DMS153 (cell line): Measurements from ENCODE around the gene XPOT.
"Not testable (repeated sequence)": the region's sequence is repeated elsewhere in the genome, so short reads cannot be mapped to it uniquely, and the experiment has no call there.

ENCODE experiments used
- DNase-seq: peaks from one replicate; lab custom pipeline; 2025; lab: John Stamatoyannopoulos, UW

Gene XPOT, protein sequence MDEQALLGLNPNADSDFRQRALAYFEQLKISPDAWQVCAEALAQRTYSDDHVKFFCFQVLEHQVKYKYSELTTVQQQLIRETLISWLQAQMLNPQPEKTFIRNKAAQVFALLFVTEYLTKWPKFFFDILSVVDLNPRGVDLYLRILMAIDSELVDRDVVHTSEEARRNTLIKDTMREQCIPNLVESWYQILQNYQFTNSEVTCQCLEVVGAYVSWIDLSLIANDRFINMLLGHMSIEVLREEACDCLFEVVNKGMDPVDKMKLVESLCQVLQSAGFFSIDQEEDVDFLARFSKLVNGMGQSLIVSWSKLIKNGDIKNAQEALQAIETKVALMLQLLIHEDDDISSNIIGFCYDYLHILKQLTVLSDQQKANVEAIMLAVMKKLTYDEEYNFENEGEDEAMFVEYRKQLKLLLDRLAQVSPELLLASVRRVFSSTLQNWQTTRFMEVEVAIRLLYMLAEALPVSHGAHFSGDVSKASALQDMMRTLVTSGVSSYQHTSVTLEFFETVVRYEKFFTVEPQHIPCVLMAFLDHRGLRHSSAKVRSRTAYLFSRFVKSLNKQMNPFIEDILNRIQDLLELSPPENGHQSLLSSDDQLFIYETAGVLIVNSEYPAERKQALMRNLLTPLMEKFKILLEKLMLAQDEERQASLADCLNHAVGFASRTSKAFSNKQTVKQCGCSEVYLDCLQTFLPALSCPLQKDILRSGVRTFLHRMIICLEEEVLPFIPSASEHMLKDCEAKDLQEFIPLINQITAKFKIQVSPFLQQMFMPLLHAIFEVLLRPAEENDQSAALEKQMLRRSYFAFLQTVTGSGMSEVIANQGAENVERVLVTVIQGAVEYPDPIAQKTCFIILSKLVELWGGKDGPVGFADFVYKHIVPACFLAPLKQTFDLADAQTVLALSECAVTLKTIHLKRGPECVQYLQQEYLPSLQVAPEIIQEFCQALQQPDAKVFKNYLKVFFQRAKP

GRCh38 chr12:64403707-64404469 is at the start of gene XPOT:
Gene XPOT, plus strand, starts transcription at chr12:64404392. Its CDS starts 5,644 bp downstream, at chr12:64410036.
- peak; percentile 96 for DNase-seq

GRCh38 chr12:64356209-64356608 is 48.0 kb upstream of the XPOT start:
- not testable (repeated sequence) for DNase-seq

DNA sequence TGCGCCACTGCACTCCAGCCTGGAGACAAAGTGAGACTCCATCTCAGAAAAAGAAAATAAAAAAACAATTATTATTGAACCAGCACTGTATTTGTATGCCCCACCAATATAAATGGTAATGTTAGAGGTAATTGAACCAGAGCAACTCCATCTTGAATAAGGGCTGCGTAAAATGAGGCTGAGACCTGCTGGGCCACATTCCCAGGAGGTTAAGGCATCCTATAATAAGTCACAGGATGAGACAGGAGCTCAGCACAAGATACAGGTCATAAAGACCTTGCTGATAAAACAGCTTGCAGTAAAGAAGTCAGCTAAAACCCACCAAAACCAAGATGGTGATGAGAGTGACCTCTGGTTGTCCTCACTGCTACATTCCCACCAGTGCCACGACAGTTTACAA is 43.0 kb upstream of the XPOT start:
- DNase-seq, result not testable (repeated sequence)

GRCh38 chr12:64362721-64363305 is 41.4 kb upstream of the XPOT start:
- DNase-seq, result no peak

DNA sequence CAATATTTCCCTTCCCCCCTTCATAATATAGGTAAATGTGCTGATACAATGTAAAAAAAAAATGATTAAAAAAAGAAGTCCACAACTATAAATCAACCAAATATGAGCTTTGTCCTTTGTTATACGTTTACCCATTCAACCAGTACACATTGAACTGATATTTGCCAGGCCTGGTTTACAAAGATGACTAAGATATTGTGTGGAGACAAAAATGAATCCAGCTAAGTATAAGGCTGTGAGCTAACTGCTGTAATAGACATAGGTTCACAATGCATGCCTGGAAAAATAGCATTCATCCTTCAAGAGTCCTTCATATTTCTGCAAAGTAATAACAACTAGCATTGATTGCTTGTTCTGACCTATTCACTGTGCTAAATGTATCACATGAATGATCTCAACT is 20.5 kb upstream of the XPOT start:
- no peak for DNase-seq

- DNase-seq, result no peak
Measured at GRCh38 chr12:64385019-64385418, 19.2 kb upstream of the XPOT start.

- DNase-seq, result no peak
Measured at GRCh38 chr12:64385468-64385867, 18.7 kb upstream of the XPOT start.

DNA sequence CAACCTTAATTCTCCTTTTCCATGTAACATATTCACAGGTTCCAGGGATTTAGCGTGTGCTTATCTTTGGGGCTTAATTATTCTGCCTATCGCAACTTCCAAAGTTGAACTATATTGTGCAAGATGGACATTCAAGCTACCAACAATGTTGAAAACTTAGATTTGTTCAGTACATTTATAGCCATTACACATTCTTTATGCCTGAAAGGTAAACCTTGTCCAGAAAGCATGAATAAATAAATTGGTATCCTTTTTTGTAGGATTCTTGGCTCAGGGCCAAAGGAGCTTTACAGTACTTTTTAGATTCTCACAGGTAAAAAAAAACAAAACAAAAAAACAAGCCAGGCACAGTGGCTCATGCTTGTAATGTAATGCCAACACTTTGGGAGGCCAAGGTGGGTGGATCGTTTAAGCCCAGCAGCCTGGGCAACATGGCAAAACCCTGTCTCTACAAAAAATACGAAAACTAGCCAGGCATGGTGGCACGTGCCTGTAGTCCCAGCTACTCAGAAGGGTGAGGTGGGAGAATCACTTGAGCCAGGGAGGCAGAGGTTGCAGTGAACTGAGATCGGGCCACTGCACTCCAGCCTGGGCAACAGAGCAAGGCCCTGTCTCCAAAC is 16.9 kb upstream of the XPOT start:
- no peak for DNase-seq

- DNase-seq, result peak; percentile 85
Measured at GRCh38 chr12:64389154-64389553, 15.0 kb upstream of the XPOT start.

GRCh38 chr12:64390275-64390851 is 13.8 kb upstream of the XPOT start, which contains the start of gene C12orf56:
Gene C12orf56, minus strand, starts transcription at chr12:64390758. Its CDS starts 193 bp downstream, at chr12:64390565.
- DNase-seq, result no peak

GRCh38 chr12:64392221-64392620 is 12.0 kb upstream of the XPOT start:
- DNase-seq, result no peak

GRCh38 chr12:64395739-64396138 is 8.5 kb upstream of the XPOT start:
- DNase-seq, result peak; percentile 14

- DNase-seq, result no peak
Measured at GRCh38 chr12:64400041-64400440, 4.2 kb upstream of the XPOT start.

GRCh38 chr12:64402181-64402580 is 2.0 kb upstream of the XPOT start:
- no peak for DNase-seq

DNA sequence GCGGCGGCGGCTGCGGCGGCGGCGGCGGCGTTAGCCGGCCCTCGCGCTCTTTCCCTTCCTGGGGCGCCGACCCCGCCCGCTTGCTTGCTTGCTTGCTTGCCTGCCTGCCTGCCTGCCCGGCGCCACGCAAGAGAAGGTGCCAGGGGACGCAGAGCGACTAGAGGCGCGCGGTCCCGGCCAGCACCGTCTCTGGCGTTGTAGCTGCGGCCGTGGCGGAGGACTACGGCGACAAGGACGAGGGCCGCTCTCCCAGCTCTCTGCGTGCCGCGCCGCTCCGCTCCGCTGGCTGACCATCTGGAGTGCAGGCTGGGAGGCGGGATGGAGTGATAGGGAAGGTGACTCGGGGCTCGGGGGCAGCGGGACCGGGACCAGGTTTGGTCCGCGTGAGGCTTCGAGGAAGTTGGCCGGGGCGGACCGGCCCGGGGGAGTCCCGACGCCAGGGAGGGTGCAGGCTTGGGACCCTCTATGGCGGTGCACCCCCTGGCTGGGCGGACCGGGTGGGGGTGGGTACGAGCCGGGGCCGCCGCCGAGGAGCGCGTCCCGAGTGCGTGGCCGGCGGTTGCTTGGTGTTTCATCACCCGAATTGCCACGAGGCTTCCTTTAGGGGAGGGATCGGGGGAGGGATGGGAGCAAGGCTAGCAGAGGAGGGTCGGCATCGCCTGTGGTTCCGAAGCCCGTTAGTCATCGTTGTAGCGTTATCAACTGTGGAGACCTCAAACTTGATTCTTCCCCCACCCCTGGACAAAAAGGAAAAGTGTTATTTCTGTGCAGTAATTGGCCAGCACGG is 471 bp downstream of the XPOT start:
- DNase-seq, result peak; percentile 10

GRCh38 chr12:64407342-64408223 is 3.4 kb downstream of the XPOT start:
- DNase-seq, result no peak

DNA sequence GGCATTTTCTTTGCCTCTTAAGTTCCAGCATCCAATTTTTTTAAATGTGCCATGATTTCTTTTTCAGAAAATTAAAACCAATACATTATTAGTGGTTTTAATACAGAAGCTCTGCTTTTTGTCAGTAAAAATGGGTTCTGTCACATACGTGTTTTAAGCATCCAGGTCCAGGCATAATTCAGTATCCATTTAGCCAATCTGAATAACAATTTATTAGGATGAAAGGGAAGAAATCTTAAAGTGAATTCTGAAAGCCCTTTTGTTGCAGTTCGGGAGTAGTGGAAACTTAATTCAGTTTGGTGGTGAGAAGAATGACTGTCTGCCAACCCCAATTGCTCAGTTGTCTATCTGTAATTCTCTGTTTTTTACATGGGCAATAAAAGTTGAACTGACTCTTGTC is 7.2 kb downstream of the XPOT start:
- no peak for DNase-seq

GRCh38 chr12:64412459-64412858 is 8.3 kb downstream of the XPOT start:
- DNase-seq, result no peak

DNA sequence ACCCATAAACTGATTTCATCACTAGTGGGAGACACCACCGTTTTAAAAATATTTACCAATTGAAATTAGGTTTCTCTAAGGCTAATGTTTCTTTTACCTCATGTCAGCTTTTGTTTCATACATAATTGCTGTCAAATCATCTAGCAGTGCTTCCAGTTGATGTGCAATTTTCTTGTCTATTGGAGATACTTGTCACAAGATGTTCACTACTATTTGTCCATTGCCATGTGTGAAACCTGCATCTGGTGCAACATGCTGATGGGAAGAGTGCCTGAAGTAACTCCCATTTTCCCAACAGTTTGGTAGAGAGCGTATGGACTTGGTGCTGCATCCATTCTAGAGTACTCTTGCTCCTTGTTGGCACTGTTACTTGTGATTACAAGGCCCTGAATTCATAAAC is 9.7 kb downstream of the XPOT start:
- no peak for DNase-seq
